HUES48 (cell line): ENCODE results near the gene OSBPL3.

Experiments
- H3K27ac ChIP-seq: one replicate; pipeline ENCODE4 v1.7.0; 2013; ENCODE audit warnings: low read depth, low read length, inconsistent platforms
- H3K27me3 ChIP-seq: 2 replicates; pipeline ENCODE4 v1.6.1; 2013; ENCODE audit warnings: mild to moderate bottlenecking, low read length; ENCODE audit not compliant: control insufficient read depth, insufficient read depth
- H3K36me3 ChIP-seq: 2 replicates; pipeline ENCODE4 v1.6.1; 2013; ENCODE audit warnings: low read length; ENCODE audit not compliant: control insufficient read depth, insufficient read depth
- H3K4me1 ChIP-seq: 2 replicates; pipeline ENCODE4 v1.6.1; 2013; ENCODE audit warnings: mild to moderate bottlenecking, low read length; ENCODE audit not compliant: control insufficient read depth, insufficient read depth
- H3K4me3 ChIP-seq: 2 replicates; pipeline ENCODE4 v1.5.1; 2013; ENCODE audit warnings: mild to moderate bottlenecking, low read depth, low read length
- H3K9ac ChIP-seq: 2 replicates; pipeline ENCODE4 v1.6.1; 2013; ENCODE audit warnings: mild to moderate bottlenecking, low read depth, low read length, moderate library complexity
- H3K9me3 ChIP-seq: 2 replicates; pipeline ENCODE4 v1.6.1; 2013; ENCODE audit warnings: low read length; ENCODE audit not compliant: control insufficient read depth, insufficient read depth

The OSBPL3 gene

GRCh38 chr7:24951441-24951980 is 28.5 kb downstream of the OSBPL3 start:
- peaks cover 6% of the 10 kb centered on the region; the same call in 1 of the 2 replicates for H3K4me1 ChIP-seq
- H3K4me3 ChIP-seq: no peak overlapping the region
- H3K36me3 ChIP-seq: no peaks in the 10 kb centered on the region
- H3K27ac ChIP-seq: no peak overlapping the region
- H3K9me3 ChIP-seq: no peaks in the 10 kb centered on the region
- no peak overlapping the region for H3K9ac ChIP-seq
- no peaks in the 10 kb centered on the region for H3K27me3 ChIP-seq

GRCh38 chr7:24949884-24950283 is 30.1 kb downstream of the OSBPL3 start:
- Histone ChIP-seq H3K9ac (no peak overlapping the region), H3K4me3 (no peak overlapping the region), H3K36me3 (no peaks in the 10 kb centered on the region), H3K27me3 (no peaks in the 10 kb centered on the region), H3K9me3 (no peaks in the 10 kb centered on the region), H3K4me1 (peaks cover 7% of the 10 kb centered on the region), H3K27ac (no peak overlapping the region)

- no peak overlapping the region for H3K9ac ChIP-seq
- H3K9me3 ChIP-seq: no peaks in the 10 kb centered on the region
- no peak overlapping the region for H3K4me3 ChIP-seq
- peaks cover 7% of the 10 kb centered on the region for H3K4me1 ChIP-seq
- no peak overlapping the region for H3K27ac ChIP-seq
- no peaks in the 10 kb centered on the region for H3K27me3 ChIP-seq
- no peaks in the 10 kb centered on the region for H3K36me3 ChIP-seq
Observed at GRCh38 chr7:24948739-24949138, 31.2 kb downstream of the OSBPL3 start.

GRCh38 chr7:24946467-24946866 is 33.5 kb downstream of the OSBPL3 start:
- H3K9me3 ChIP-seq: no peaks in the 10 kb centered on the region
- H3K27me3 ChIP-seq: no peaks in the 10 kb centered on the region
- H3K9ac ChIP-seq: no peak overlapping the region
- H3K4me1 ChIP-seq: peaks cover 18% of the 10 kb centered on the region
- no peak overlapping the region for H3K4me3 ChIP-seq
- no peaks in the 10 kb centered on the region for H3K36me3 ChIP-seq
- no peak overlapping the region for H3K27ac ChIP-seq

- Histone ChIP-seq H3K9ac (no peak overlapping the region), H3K27me3 (no peaks in the 10 kb centered on the region), H3K4me3 (no peak overlapping the region), H3K9me3 (no peaks in the 10 kb centered on the region), H3K27ac (no peak overlapping the region), H3K4me1 (peaks cover 18% of the 10 kb centered on the region), H3K36me3 (no peaks in the 10 kb centered on the region)
Observed at GRCh38 chr7:24945899-24946298, 34.1 kb downstream of the OSBPL3 start.

- no peak overlapping the region for H3K4me3 ChIP-seq
- H3K4me1 ChIP-seq: peaks cover 18% of the 10 kb centered on the region
- H3K36me3 ChIP-seq: no peaks in the 10 kb centered on the region
- no peaks in the 10 kb centered on the region for H3K27me3 ChIP-seq
- H3K27ac ChIP-seq: no peak overlapping the region
- H3K9ac ChIP-seq: no peak overlapping the region
- no peaks in the 10 kb centered on the region for H3K9me3 ChIP-seq
Observed at GRCh38 chr7:24943096-24943948, 36.7 kb downstream of the OSBPL3 start.

GRCh38 chr7:24942226-24942625 is 37.8 kb downstream of the OSBPL3 start:
- Histone ChIP-seq H3K27ac (no peak overlapping the region), H3K36me3 (no peaks in the 10 kb centered on the region), H3K4me3 (no peak overlapping the region), H3K27me3 (no peaks in the 10 kb centered on the region), H3K9me3 (no peaks in the 10 kb centered on the region), H3K4me1 (peaks cover 18% of the 10 kb centered on the region), H3K9ac (no peak overlapping the region)

GRCh38 chr7:24939416-24939815 is 40.6 kb downstream of the OSBPL3 start:
- H3K9ac ChIP-seq: no peak overlapping the region
- no peak overlapping the region for H3K4me3 ChIP-seq
- no peaks in the 10 kb centered on the region for H3K36me3 ChIP-seq
- H3K9me3 ChIP-seq: no peaks in the 10 kb centered on the region
- H3K27ac ChIP-seq: no peak overlapping the region
- H3K4me1 ChIP-seq: peaks cover 19% of the 10 kb centered on the region
- H3K27me3 ChIP-seq: no peaks in the 10 kb centered on the region

GRCh38 chr7:24936121-24936824 is 43.7 kb downstream of the OSBPL3 start:
- Histone ChIP-seq H3K4me3 (no peak overlapping the region), H3K36me3 (no peaks in the 10 kb centered on the region), H3K4me1 (peaks cover 27% of the 10 kb centered on the region), H3K27ac (peak overlapping the region; percentile 1), H3K27me3 (no peaks in the 10 kb centered on the region), H3K9ac (no peak overlapping the region), H3K9me3 (no peaks in the 10 kb centered on the region)

GRCh38 chr7:24933298-24933697 is 46.7 kb downstream of the OSBPL3 start:
- Histone ChIP-seq H3K27ac (no peak overlapping the region), H3K4me1 (peaks cover 30% of the 10 kb centered on the region), H3K36me3 (no peaks in the 10 kb centered on the region), H3K9me3 (no peaks in the 10 kb centered on the region), H3K9ac (no peak overlapping the region), H3K4me3 (no peak overlapping the region), H3K27me3 (no peaks in the 10 kb centered on the region)

- H3K9me3 ChIP-seq: no peaks in the 10 kb centered on the region
- H3K9ac ChIP-seq: no peak overlapping the region
- no peaks in the 10 kb centered on the region for H3K27me3 ChIP-seq
- peak overlapping the region; percentile 18 for H3K27ac ChIP-seq
- peaks cover 30% of the 10 kb centered on the region for H3K4me1 ChIP-seq
- H3K36me3 ChIP-seq: no peaks in the 10 kb centered on the region
- H3K4me3 ChIP-seq: no peak overlapping the region
Observed at GRCh38 chr7:24932815-24933214, 47.2 kb downstream of the OSBPL3 start.
